Left ventricle myocardium superior (tissue), 1 donor: ENCODE results near the gene NSG2. TPM values are rescaled to one million over a fixed set of nuclear protein-coding genes. Genes with fewer than 3 reads are reported as not detected.

ENCODE experiments used
- ATAC-seq: fragments of 200-7000 bp; cut with Tn5 transposase; one replicate; pipeline ENCODE4 v1.9.1; 2020; ENCODE audit warnings: mild to moderate bottlenecking, moderate library complexity
- DNase-seq: peaks from one replicate; pipeline ENCODE4 v3.0.0-alpha.2; 2020
- intact Hi-C: fragments of 100-400 bp; cut with micrococcal nuclease; formaldehyde crosslinking; loops from one replicate; pipeline ENCODE4 v1.11.0; 2022
- total RNA-seq: library from RNA; stranded (reverse); fragmentation: NEBNext Ultra II Directional; extraction: Animal tissue kit (Norgen Biotek cat#: 25700); gene quantifications from one replicate; pipeline ENCODE4 v1.2.1, GENCODE V29; 2021
- donor health status: DM: no; HTN: yes; CAD: no; lungs with severe emphysema.

NSG2 gene
- total RNA-seq, 1 donor from 2014 or later, result 0.27 TPM

GRCh38 chr5:174057206-174057605 is 11.7 kb downstream of the NSG2 start:
- no peak for DNase-seq
- no peak for ATAC-seq
- intact Hi-C loops, result no loop called here

- ATAC-seq (no peak), DNase-seq (no peak)
- intact Hi-C loops, result no loop called here
Observed at GRCh38 chr5:174058433-174059122, 13.1 kb downstream of the NSG2 start.

- intact Hi-C loops, result no loop called here
- DNase-seq, result no peak
- no peak for ATAC-seq
Observed at GRCh38 chr5:174059247-174059646, 13.7 kb downstream of the NSG2 start.

GRCh38 chr5:174063082-174063756 is 17.7 kb downstream of the NSG2 start:
- intact Hi-C loops, result no loop called here
- DNase-seq, result no peak
- no peak for ATAC-seq

GRCh38 chr5:174064171-174064570 is 18.7 kb downstream of the NSG2 start:
- no peak for DNase-seq
- intact Hi-C loops, result no loop called here
- no peak for ATAC-seq

- no peak for DNase-seq
- intact Hi-C loops, result no loop called here
- no peak for ATAC-seq
Observed at GRCh38 chr5:174065528-174066197, 20.2 kb downstream of the NSG2 start.

- intact Hi-C loops, result no loop called here
- ATAC-seq (no peak), DNase-seq (no peak)
Observed at GRCh38 chr5:174067499-174067898, 22.0 kb downstream of the NSG2 start.

- DNase-seq (no peak), ATAC-seq (no peak)
- intact Hi-C loops, result no loop called here
Observed at GRCh38 chr5:174071484-174071883, 26.0 kb downstream of the NSG2 start.

- intact Hi-C loops, result no loop called here
- no peak for ATAC-seq
- DNase-seq, result no peak
Observed at GRCh38 chr5:174073122-174073660, 27.7 kb downstream of the NSG2 start.

GRCh38 chr5:174074369-174074768 is 28.9 kb downstream of the NSG2 start:
- no peak for ATAC-seq
- no peak for DNase-seq
- intact Hi-C loops, result no loop called here

- intact Hi-C loops, result no loop called here
- DNase-seq (no peak), ATAC-seq (no peak)
Observed at GRCh38 chr5:174078416-174078815, 32.9 kb downstream of the NSG2 start.

- intact Hi-C loops, result no loop called here
- DNase-seq (no peak), ATAC-seq (no peak)
Observed at GRCh38 chr5:174082286-174082685, 36.8 kb downstream of the NSG2 start.

GRCh38 chr5:174083056-174083827 is 37.7 kb downstream of the NSG2 start:
- ATAC-seq, result no peak
- intact Hi-C loops, result no loop called here
- DNase-seq, result no peak

- ATAC-seq (no peak), DNase-seq (no peak)
- intact Hi-C loops, result no loop called here
Observed at GRCh38 chr5:174084691-174085154, 39.2 kb downstream of the NSG2 start.

- ATAC-seq, result no peak
- intact Hi-C loops, result no loop called here
- no peak for DNase-seq
Observed at GRCh38 chr5:174086751-174087150, 41.2 kb downstream of the NSG2 start.

GRCh38 chr5:174087783-174088182 is 42.3 kb downstream of the NSG2 start:
- DNase-seq, result no peak
- intact Hi-C loops, result no loop called here
- ATAC-seq, result no peak

GRCh38 chr5:174090129-174090528 is 44.6 kb downstream of the NSG2 start:
- no peak for DNase-seq
- intact Hi-C loops, result no loop called here

GRCh38 chr5:174093123-174093522 is 47.6 kb downstream of the NSG2 start:
- no peak for DNase-seq
- intact Hi-C loops, result no loop called here
- no peak for ATAC-seq

More at GRCh38 chr5:174090129-174090528, 44.6 kb downstream of the NSG2 start:
- ATAC-seq, result no peak

GRCh38 chr5:174094857-174095606 is 49.5 kb downstream of the NSG2 start:
- ATAC-seq (no peak), DNase-seq (no peak)
- intact Hi-C loops, result no loop called here
